NB4 (cell line): ENCODE data around the gene MED13L.

Experiments used
- DNase-seq: peaks from one replicate; pipeline ENCODE4 v3.0.0; 2010; ENCODE audit warnings: low read depth
- H3K4me3 ChIP-seq: one replicate; pipeline ENCODE4 v1.5.1; 2011; ENCODE audit warnings: mild to moderate bottlenecking, low read depth, low read length, moderate library complexity
- MYC ChIP-seq: IDR thresholded peaks from 2 replicates; pipeline ENCODE4 v1.6.1; 2011; ENCODE audit warnings: low read depth, low read length
- POLR2A ChIP-seq: IDR thresholded peaks from 2 replicates; pipeline ENCODE4 v1.6.1; 2011; ENCODE audit warnings: mild to moderate bottlenecking; ENCODE audit not compliant: insufficient read length; ENCODE audit errors: extremely low read depth
- TF ChIP-seq, protein P1 (sequence below): IDR thresholded peaks from one replicate; pipeline ENCODE4 v1.5.1; 2012; ENCODE audit warnings: low read depth, low read length
- TF ChIP-seq, protein P2 (sequence below): IDR thresholded peaks from 2 replicates; pipeline ENCODE4 v1.6.1; 2011; ENCODE audit warnings: low read depth, low read length

The MED13L gene

DNA sequence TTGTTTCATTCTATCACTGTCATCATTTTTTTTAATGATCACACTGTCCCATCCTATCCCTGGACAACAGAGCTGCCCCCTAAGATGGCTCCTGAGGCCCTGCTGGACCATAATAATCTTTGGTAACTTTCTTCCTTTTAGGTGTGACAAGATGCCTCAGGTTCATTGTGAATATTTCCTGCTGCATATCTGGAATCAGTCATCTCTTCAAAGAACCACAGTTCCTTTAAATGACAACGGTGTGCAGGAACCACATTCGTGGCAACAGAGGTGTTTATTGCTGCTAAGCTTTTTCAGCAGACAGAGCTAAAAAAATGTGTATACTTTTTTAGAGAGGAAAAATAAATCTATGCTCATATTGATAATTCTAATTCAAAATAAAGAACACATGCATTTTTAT, 312.9 kb downstream of the MED13L start:
- no peak for DNase-seq
- TF ChIP-seq POLR2A = no peak
- TF ChIP-seq, protein P1, sequence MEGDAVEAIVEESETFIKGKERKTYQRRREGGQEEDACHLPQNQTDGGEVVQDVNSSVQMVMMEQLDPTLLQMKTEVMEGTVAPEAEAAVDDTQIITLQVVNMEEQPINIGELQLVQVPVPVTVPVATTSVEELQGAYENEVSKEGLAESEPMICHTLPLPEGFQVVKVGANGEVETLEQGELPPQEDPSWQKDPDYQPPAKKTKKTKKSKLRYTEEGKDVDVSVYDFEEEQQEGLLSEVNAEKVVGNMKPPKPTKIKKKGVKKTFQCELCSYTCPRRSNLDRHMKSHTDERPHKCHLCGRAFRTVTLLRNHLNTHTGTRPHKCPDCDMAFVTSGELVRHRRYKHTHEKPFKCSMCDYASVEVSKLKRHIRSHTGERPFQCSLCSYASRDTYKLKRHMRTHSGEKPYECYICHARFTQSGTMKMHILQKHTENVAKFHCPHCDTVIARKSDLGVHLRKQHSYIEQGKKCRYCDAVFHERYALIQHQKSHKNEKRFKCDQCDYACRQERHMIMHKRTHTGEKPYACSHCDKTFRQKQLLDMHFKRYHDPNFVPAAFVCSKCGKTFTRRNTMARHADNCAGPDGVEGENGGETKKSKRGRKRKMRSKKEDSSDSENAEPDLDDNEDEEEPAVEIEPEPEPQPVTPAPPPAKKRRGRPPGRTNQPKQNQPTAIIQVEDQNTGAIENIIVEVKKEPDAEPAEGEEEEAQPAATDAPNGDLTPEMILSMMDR = no peak
- TF ChIP-seq, protein P2, sequence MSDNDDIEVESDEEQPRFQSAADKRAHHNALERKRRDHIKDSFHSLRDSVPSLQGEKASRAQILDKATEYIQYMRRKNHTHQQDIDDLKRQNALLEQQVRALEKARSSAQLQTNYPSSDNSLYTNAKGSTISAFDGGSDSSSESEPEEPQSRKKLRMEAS = no peak
- no peak for TF ChIP-seq MYC
- no peak overlapping the region for H3K4me3 ChIP-seq

DNA sequence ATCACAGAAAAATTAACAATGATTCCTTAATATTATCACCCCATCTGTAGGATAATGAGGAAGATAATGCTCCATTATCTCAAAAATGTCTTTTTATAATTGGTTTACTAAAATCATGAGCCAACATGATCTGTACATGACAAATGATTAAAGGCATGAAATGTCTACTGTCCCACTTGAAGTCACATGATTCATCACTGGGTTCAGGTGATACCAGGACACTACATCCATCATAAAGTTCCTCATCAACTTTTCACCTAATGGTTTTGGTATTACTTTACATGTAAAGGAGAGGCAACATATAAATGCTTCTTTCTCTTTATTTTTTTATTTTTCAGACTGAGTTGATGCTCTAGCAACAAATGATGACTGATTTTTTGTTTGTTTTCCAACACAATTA, 313.3 kb downstream of the MED13L start:
- TF ChIP-seq MYC = no peak
- TF ChIP-seq, protein P1 = no peak
- no peak for TF ChIP-seq POLR2A
- TF ChIP-seq, protein P2 = no peak
- DNase-seq = no peak
- H3K4me3 ChIP-seq = no peak overlapping the region

DNA sequence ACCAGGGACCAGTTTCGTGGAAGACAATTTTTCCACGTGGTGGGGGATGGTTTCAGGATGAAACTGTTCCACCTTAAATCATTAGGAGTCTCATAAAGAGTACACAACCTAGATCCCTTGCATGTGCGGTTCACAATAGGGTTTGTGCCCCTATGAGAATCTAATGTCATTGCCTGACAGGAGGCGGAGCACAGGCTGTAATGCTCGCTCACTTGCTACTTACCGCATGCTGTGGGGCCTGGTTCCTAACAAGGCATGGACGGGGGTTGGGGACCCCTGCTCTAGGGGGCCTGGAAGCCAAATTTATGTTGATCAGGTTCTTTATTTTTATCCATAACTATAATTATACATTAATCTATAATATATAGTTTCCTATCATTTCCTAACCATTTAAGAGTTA, 315.3 kb downstream of the MED13L start:
- TF ChIP-seq, protein P1 = no peak
- TF ChIP-seq, protein P2 = no peak
- no peak for TF ChIP-seq MYC
- TF ChIP-seq POLR2A = no peak
- H3K4me3 ChIP-seq = no peak overlapping the region
- DNase-seq = no peak

DNA sequence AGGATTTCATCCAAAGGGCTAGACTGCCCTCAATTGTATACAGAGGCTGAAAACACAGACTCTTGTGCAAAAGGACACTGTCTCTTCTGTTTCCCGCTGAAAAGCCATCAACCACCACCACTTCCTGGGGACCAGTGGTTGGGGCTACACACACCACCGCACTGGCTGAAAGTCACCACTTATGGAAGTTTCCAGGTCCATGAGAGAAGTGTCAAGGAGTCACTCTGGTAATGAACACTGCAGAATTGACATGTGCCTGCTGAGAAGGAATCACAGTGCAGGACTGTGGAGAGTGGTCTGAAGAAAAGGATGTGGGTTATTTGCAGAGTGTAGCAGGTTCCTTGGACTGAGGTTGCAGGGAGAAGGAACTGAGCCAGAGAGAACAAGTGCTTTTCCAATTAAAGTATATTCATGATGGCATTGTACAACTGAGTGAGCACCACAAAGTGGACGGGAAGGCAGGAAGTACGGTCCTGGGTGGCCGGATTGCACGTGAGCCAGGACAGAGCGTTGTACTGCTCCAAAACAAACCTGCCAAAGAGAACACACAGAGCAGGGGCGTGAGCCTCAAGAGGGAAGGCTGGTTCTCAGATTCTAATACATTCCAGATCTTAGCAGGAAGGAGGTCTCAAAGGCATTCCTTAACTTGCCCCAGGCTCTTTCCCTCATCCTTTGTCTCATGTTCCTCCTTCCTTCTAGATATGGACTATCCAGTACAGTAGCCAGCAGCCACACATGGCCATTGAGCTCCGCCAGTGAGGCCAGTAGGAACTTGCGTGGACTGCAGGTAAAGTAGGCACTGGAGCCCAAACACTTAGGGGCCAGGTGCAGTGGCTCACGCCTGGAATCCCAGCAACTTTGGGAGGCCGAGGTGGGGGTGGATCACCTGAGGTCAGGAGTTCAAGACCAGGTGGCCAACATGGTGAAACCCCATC, 316.4 kb downstream of the MED13L start:
- H3K4me3 ChIP-seq = no peak overlapping the region
- TF ChIP-seq, protein P2 = no peak
- TF ChIP-seq, protein P1 = no peak
- TF ChIP-seq POLR2A (no peak), MYC (no peak)
- DNase-seq = no peak

DNA sequence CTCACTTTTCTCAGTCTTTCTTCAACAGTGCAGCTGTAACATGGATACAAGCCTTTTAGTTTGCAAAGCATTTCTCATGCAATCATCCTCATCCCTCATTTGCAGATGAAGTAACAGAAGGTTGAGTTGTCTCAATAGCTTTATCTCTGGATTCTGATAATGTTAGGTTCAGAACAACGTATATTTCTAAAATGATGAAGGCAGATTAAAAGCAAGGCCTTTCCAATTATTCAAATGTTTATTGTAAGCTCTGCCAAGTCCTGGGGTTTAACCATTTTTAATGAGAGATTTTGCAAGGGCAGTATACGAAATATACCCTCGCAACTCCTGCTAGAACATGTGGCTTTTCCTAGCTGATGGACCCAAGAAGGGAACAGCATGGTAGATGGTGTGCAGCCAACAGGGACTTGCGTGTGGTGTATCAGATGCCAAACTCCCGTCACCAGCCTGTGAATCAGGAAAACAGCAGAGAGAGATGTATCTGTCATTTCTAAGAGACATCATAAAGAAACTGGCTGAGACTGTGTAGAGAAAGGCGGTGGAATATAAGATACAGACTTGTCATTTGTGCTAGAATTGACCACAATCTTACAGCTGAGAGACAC, 319.7 kb downstream of the MED13L start:
- no peak overlapping the region for H3K4me3 ChIP-seq
- TF ChIP-seq, protein P2 = no peak
- TF ChIP-seq MYC (no peak), POLR2A (no peak)
- TF ChIP-seq, protein P1 = no peak
- DNase-seq = no peak
